ENCODE measurements around the gene EGLN2.
A peak's percentile ranks its signal among the peaks of the same experiment; 100 is the strongest.

Gene EGLN2

GRCh38 chr19:40754611-40755247, 44.3 kb upstream of the EGLN2 start:
- peaks cover 72% of the 10 kb centered on the region for H3K36me3 ChIP-seq (ENCODE audit: low read depth)
- DNase-seq (ENCODE audit: low spot score) = no peak
- TF ChIP-seq CTCF (IDR thresholded peaks at IDR 0.05; ENCODE audit: poor library complexity, severe bottlenecking) = no peak
- no peaks in the 10 kb centered on the region for H3K9me3 ChIP-seq (ENCODE audit: severe bottlenecking)
- no peaks in the 10 kb centered on the region for H3K27me3 ChIP-seq (ENCODE audit: insufficient read depth, poor library complexity, severe bottlenecking)
- no peak overlapping the region for H3K27ac ChIP-seq (ENCODE audit: poor library complexity, severe bottlenecking)
- ATAC-seq (ENCODE audit: low read depth) = no peak
- H3K4me3 ChIP-seq (ENCODE audit: severe bottlenecking) = no peak overlapping the region
- peaks cover 21% of the 10 kb centered on the region for H3K4me1 ChIP-seq (ENCODE audit: insufficient read depth, poor library complexity, severe bottlenecking)

- no peaks in the 10 kb centered on the region for H3K27me3 ChIP-seq (ENCODE audit: insufficient read depth, poor library complexity, severe bottlenecking)
- H3K4me1 ChIP-seq (ENCODE audit: insufficient read depth, poor library complexity, severe bottlenecking) = peaks cover 19% of the 10 kb centered on the region
- no peaks in the 10 kb centered on the region for H3K9me3 ChIP-seq (ENCODE audit: severe bottlenecking)
- peaks cover 77% of the 10 kb centered on the region for H3K36me3 ChIP-seq (ENCODE audit: low read depth)
- peak overlapping the region; percentile 19 for H3K27ac ChIP-seq (ENCODE audit: poor library complexity, severe bottlenecking)
- H3K4me3 ChIP-seq (ENCODE audit: severe bottlenecking) = no peak overlapping the region
- DNase-seq (ENCODE audit: low spot score) (no peak), ATAC-seq (ENCODE audit: low read depth) (no peak)
- no peak for TF ChIP-seq CTCF (IDR thresholded peaks at IDR 0.05; ENCODE audit: poor library complexity, severe bottlenecking)
Observed at GRCh38 chr19:40755248-40755624, 43.8 kb upstream of the EGLN2 start.

- peaks cover 83% of the 10 kb centered on the region for H3K36me3 ChIP-seq (ENCODE audit: low read depth)
- H3K27me3 ChIP-seq (ENCODE audit: insufficient read depth, poor library complexity, severe bottlenecking) = no peaks in the 10 kb centered on the region
- ATAC-seq (ENCODE audit: low read depth) (no peak), DNase-seq (ENCODE audit: low spot score) (no peak)
- peak overlapping the region; percentile 19 for H3K27ac ChIP-seq (ENCODE audit: poor library complexity, severe bottlenecking)
- no peak for TF ChIP-seq CTCF (IDR thresholded peaks at IDR 0.05; ENCODE audit: poor library complexity, severe bottlenecking)
- H3K4me3 ChIP-seq (ENCODE audit: severe bottlenecking) = no peak overlapping the region
- peaks cover 19% of the 10 kb centered on the region for H3K4me1 ChIP-seq (ENCODE audit: insufficient read depth, poor library complexity, severe bottlenecking)
- H3K9me3 ChIP-seq (ENCODE audit: severe bottlenecking) = no peaks in the 10 kb centered on the region
Observed at GRCh38 chr19:40755791-40756190, 43.2 kb upstream of the EGLN2 start.

- TF ChIP-seq CTCF (IDR thresholded peaks at IDR 0.05; ENCODE audit: poor library complexity, severe bottlenecking) = no peak
- Histone ChIP-seq H3K27ac (ENCODE audit: poor library complexity, severe bottlenecking) (peak overlapping the region; percentile 19), H3K4me3 (ENCODE audit: severe bottlenecking) (no peak overlapping the region), H3K36me3 (ENCODE audit: low read depth) (peaks cover 91% of the 10 kb centered on the region), H3K9me3 (ENCODE audit: severe bottlenecking) (no peaks in the 10 kb centered on the region), H3K4me1 (ENCODE audit: insufficient read depth, poor library complexity, severe bottlenecking) (peaks cover 19% of the 10 kb centered on the region), H3K27me3 (ENCODE audit: insufficient read depth, poor library complexity, severe bottlenecking) (no peaks in the 10 kb centered on the region)
- ATAC-seq (ENCODE audit: low read depth) = peak; percentile 62
- DNase-seq (ENCODE audit: low spot score) = no peak
Observed at GRCh38 chr19:40756502-40757110, 42.4 kb upstream of the EGLN2 start.

- Histone ChIP-seq H3K27ac (ENCODE audit: poor library complexity, severe bottlenecking) (no peak overlapping the region), H3K4me3 (ENCODE audit: severe bottlenecking) (no peak overlapping the region), H3K9me3 (ENCODE audit: severe bottlenecking) (no peaks in the 10 kb centered on the region), H3K4me1 (ENCODE audit: insufficient read depth, poor library complexity, severe bottlenecking) (peaks cover 16% of the 10 kb centered on the region), H3K36me3 (ENCODE audit: low read depth) (peaks cover 95% of the 10 kb centered on the region), H3K27me3 (ENCODE audit: insufficient read depth, poor library complexity, severe bottlenecking) (no peaks in the 10 kb centered on the region)
- ATAC-seq (ENCODE audit: low read depth) (no peak), DNase-seq (ENCODE audit: low spot score) (no peak)
- TF ChIP-seq CTCF (IDR thresholded peaks at IDR 0.05; ENCODE audit: poor library complexity, severe bottlenecking) = no peak
Observed at GRCh38 chr19:40758491-40758890, 40.5 kb upstream of the EGLN2 start.
